Thoracic aorta (tissue), 2 donors: ENCODE results near the gene CHST7. TPM values are rescaled to one million over a fixed set of nuclear protein-coding genes. Genes with fewer than 3 reads are reported as not detected.

Source experiments
- ATAC-seq: fragments of 150-250 bp; one replicate; pipeline ENCODE4 v1.8.0; 2017; ENCODE audit warnings: low read depth; ENCODE audit not compliant: insufficient number of reproducible peaks, low FRiP score
- DNase-seq: peaks from one replicate; pipeline ENCODE4 v3.0.0-alpha.2; 2020; ENCODE audit warnings: low spot score
- H3K27ac ChIP-seq, 2 donors: fragments of 200-600 bp; sonication (generic); 1 replicate in 1 of 2; 2 replicates in 1 of 2; pipeline ENCODE4 v1.5.1; 2016; ENCODE audit warnings: mild to moderate bottlenecking in 2 of 2, moderate library complexity in 2 of 2
- H3K27me3 ChIP-seq: fragments of 200-600 bp; sonication (generic); replicated peaks from 2 replicates; pipeline ENCODE4 v1.6.0; 2016; ENCODE audit warnings: mild to moderate bottlenecking; ENCODE audit not compliant: insufficient read depth
- H3K36me3 ChIP-seq: fragments of 200-600 bp; sonication (generic); one replicate; pipeline ENCODE4 v1.5.1; 2016
- H3K4me1 ChIP-seq, 2 donors: fragments of 200-600 bp; sonication (generic); 1 replicate in 1 of 2; 2 replicates in 1 of 2; pipeline versions ENCODE4 v1.5.1 to v1.6.0; 2016; ENCODE audit warnings: low read depth in 2 of 2, mild to moderate bottlenecking in 1 of 2; ENCODE audit not compliant: control insufficient read depth in 1 of 2
- H3K4me3 ChIP-seq: fragments of 200-600 bp; sonication (generic); 2 replicates; pipeline ENCODE4 v1.5.1; 2016; ENCODE audit warnings: mild to moderate bottlenecking
- H3K9me3 ChIP-seq: fragments of 200-600 bp; sonication (generic); 2 replicates; pipeline ENCODE4 v1.5.1; 2016
- CTCF ChIP-seq: fragments of 200-600 bp; sonication (generic); IDR thresholded peaks from one replicate; pipeline ENCODE4 v1.5.1; 2019; ENCODE audit warnings: antibody characterized with exemption
- total RNA-seq, 2 donors: library from RNA; depleted of rRNA; stranded (reverse); fragments of >200 nt; gene quantifications; one replicate each; pipeline versions ENCODE4 v1.1.0 to v1.2.3, GENCODE V29; 2016

The CHST7 gene
- total RNA-seq, 2 donors from 2014 or later = 28.0 to 33.5 TPM

- Histone ChIP-seq H3K4me3 (peak overlapping the region; percentile 38), H3K27ac (peak overlapping the region; percentile 37 to 77)
Measured at GRCh38 chrX:46587753-46588171, 14.2 kb downstream of the CHST7 start.

GRCh38 chrX:46588263-46588662 lies 14.7 kb downstream of the CHST7 start:
- no peaks in the 10 kb centered on the region for H3K9me3 ChIP-seq
- peaks cover 4 to 44% of the 10 kb centered on the region in 2 donors for H3K4me1 ChIP-seq
- H3K4me3 ChIP-seq = peak overlapping the region; percentile 38
- no peak for TF ChIP-seq CTCF
- peak; percentile 17 for DNase-seq
- H3K36me3 ChIP-seq = no peaks in the 10 kb centered on the region
- no peaks in the 10 kb centered on the region for H3K27me3 ChIP-seq
- ATAC-seq = peak; percentile 12
- peak overlapping the region; percentile 37 to 77 for H3K27ac ChIP-seq

More at GRCh38 chrX:46587753-46588171, 14.2 kb downstream of the CHST7 start:
- H3K36me3 ChIP-seq = no peaks in the 10 kb centered on the region
- DNase-seq (no peak), ATAC-seq (peak; percentile 45)
- H3K27me3 ChIP-seq = no peaks in the 10 kb centered on the region
- no peaks in the 10 kb centered on the region for H3K9me3 ChIP-seq
- TF ChIP-seq CTCF = no peak
- H3K4me1 ChIP-seq = peaks cover 4 to 47% of the 10 kb centered on the region in 2 donors

GRCh38 chrX:46589977-46590723 lies 16.6 kb downstream of the CHST7 start:
- no peaks in the 10 kb centered on the region for H3K36me3 ChIP-seq
- no peaks in the 10 kb centered on the region for H3K27me3 ChIP-seq
- ATAC-seq (no peak), DNase-seq (no peak)
- TF ChIP-seq CTCF = no peak
- H3K4me1 ChIP-seq = peaks cover 4 to 38% of the 10 kb centered on the region in 2 donors
- peak overlapping the region in 1 of 2 donors; percentile 77 for H3K27ac ChIP-seq
- H3K4me3 ChIP-seq = no peak overlapping the region
- no peaks in the 10 kb centered on the region for H3K9me3 ChIP-seq

GRCh38 chrX:46595084-46595483 lies 21.5 kb downstream of the CHST7 start:
- no peaks in the 10 kb centered on the region for H3K4me1 ChIP-seq
- no peaks in the 10 kb centered on the region for H3K9me3 ChIP-seq
- no peak overlapping the region for H3K27ac ChIP-seq
- TF ChIP-seq CTCF = no peak
- no peaks in the 10 kb centered on the region for H3K36me3 ChIP-seq
- DNase-seq (no peak), ATAC-seq (no peak)
- H3K4me3 ChIP-seq = no peak overlapping the region
- no peaks in the 10 kb centered on the region for H3K27me3 ChIP-seq

- H3K4me1 ChIP-seq = no peaks in the 10 kb centered on the region
- no peak overlapping the region for H3K4me3 ChIP-seq
- H3K27me3 ChIP-seq = no peaks in the 10 kb centered on the region
- DNase-seq = no peak
- no peaks in the 10 kb centered on the region for H3K9me3 ChIP-seq
- TF ChIP-seq CTCF = no peak
- no peaks in the 10 kb centered on the region for H3K36me3 ChIP-seq
- no peak for ATAC-seq
- no peak overlapping the region for H3K27ac ChIP-seq
Measured at GRCh38 chrX:46597208-46597607, 23.6 kb downstream of the CHST7 start.
